ENCODE data around the gene VAV1.

The VAV1 gene

GRCh38 chr19:6903446-6903845 is 130.9 kb downstream of the VAV1 start:
- Histone ChIP-seq H4K91ac (ENCODE audit: low read depth, low read length, poor library complexity) (no peak overlapping the region), H3K9me3 (replicated peaks in 1 of 2; ENCODE audit: control insufficient read depth in 2 of 2, insufficient read depth in 1 of 2, low read depth in 1 of 2, low read length in 2 of 2) (peaks cover 0 to 34% of the 10 kb centered on the region in 2 donors), H3K18ac (ENCODE audit: low read length) (no peak overlapping the region), H3K36me3 (replicated peaks in 1 of 2; ENCODE audit: control insufficient read depth in 2 of 2, insufficient read depth in 2 of 2, low read length in 2 of 2) (peaks cover 0 to 3% of the 10 kb centered on the region in 2 donors), H3K27me3 (ENCODE audit: control insufficient read depth in 3 of 3, insufficient read depth in 3 of 3, low read depth in 1 of 3, low read length in 3 of 3) (no peaks in the 10 kb centered on the region), H2BK5ac (ENCODE audit: low read length) (no peak overlapping the region), H2AK5ac (ENCODE audit: low read depth, low read length) (no peak overlapping the region), H4K8ac (ENCODE audit: low read depth, low read length) (no peak overlapping the region), H3K9ac (ENCODE audit: low read depth, low read length, poor library complexity) (no peak overlapping the region), H2AFZ (ENCODE audit: low read length) (no peak overlapping the region), H3K4me3 (ENCODE audit: low read length in 2 of 2) (no peak overlapping the region), H3K4ac (ENCODE audit: low read length) (no peak overlapping the region), H3K14ac (ENCODE audit: low read length) (no peak overlapping the region), H2BK120ac (ENCODE audit: low read depth, low read length) (no peak overlapping the region), H3K4me2 (ENCODE audit: insufficient read depth, low read length, poor library complexity, severe bottlenecking) (no peak overlapping the region), H3K4me1 (ENCODE audit: control insufficient read depth in 2 of 2, insufficient read depth in 1 of 2, low read depth in 1 of 2, low read length in 2 of 2) (no peaks in the 10 kb centered on the region), H2BK15ac (ENCODE audit: low read length) (no peak overlapping the region), H3K27ac (replicated peaks; ENCODE audit: low read length) (no peak overlapping the region), H3K23ac (ENCODE audit: low read depth, low read length, poor library complexity) (no peak overlapping the region), H3K79me1 (ENCODE audit: low read depth, low read length) (no peaks in the 10 kb centered on the region), H2BK12ac (ENCODE audit: low read length) (no peak overlapping the region)
- DNase-seq (ENCODE audit: low spot score): no peak

- Histone ChIP-seq H3K14ac (ENCODE audit: low read length) (no peak overlapping the region), H3K4me1 (ENCODE audit: control insufficient read depth in 2 of 2, insufficient read depth in 1 of 2, low read depth in 1 of 2, low read length in 2 of 2) (no peaks in the 10 kb centered on the region), H3K23ac (ENCODE audit: low read depth, low read length, poor library complexity) (no peak overlapping the region), H4K91ac (ENCODE audit: low read depth, low read length, poor library complexity) (no peak overlapping the region), H2BK12ac (ENCODE audit: low read length) (no peak overlapping the region), H3K4me3 (ENCODE audit: low read length in 2 of 2) (no peak overlapping the region), H3K27me3 (ENCODE audit: control insufficient read depth in 3 of 3, insufficient read depth in 3 of 3, low read depth in 1 of 3, low read length in 3 of 3) (no peaks in the 10 kb centered on the region), H4K8ac (ENCODE audit: low read depth, low read length) (no peak overlapping the region), H2BK15ac (ENCODE audit: low read length) (no peak overlapping the region), H3K79me1 (ENCODE audit: low read depth, low read length) (no peaks in the 10 kb centered on the region), H2AFZ (ENCODE audit: low read length) (no peak overlapping the region), H2BK5ac (ENCODE audit: low read length) (no peak overlapping the region), H2BK120ac (ENCODE audit: low read depth, low read length) (no peak overlapping the region), H2AK5ac (ENCODE audit: low read depth, low read length) (no peak overlapping the region), H3K36me3 (replicated peaks in 1 of 2; ENCODE audit: control insufficient read depth in 2 of 2, insufficient read depth in 2 of 2, low read length in 2 of 2) (peaks cover 0 to 2% of the 10 kb centered on the region in 2 donors), H3K4me2 (ENCODE audit: insufficient read depth, low read length, poor library complexity, severe bottlenecking) (no peak overlapping the region), H3K4ac (ENCODE audit: low read length) (no peak overlapping the region), H3K9ac (ENCODE audit: low read depth, low read length, poor library complexity) (no peak overlapping the region), H3K27ac (replicated peaks; ENCODE audit: low read length) (no peak overlapping the region), H3K18ac (ENCODE audit: low read length) (no peak overlapping the region), H3K9me3 (replicated peaks in 1 of 2; ENCODE audit: control insufficient read depth in 2 of 2, insufficient read depth in 1 of 2, low read depth in 1 of 2, low read length in 2 of 2) (peaks cover 0 to 26% of the 10 kb centered on the region in 2 donors)
- no CpG with 5 or more reads among the region's 3 CpGs for WGBS, 2 donors (ENCODE audit: extremely low coverage in 2 of 2, insufficient read length in 2 of 2, insufficient replicate concordance in 1 of 2)
- no peak for DNase-seq (ENCODE audit: low spot score)
Observed at GRCh38 chr19:6906559-6907060, 134.1 kb downstream of the VAV1 start.

Data from neuronal stem cell (in vitro differentiated cells).